Stromal cell of bone marrow (primary cell): ENCODE data around the gene UBL7.

Experiments
- DNase-seq: peaks from one replicate; pipeline ENCODE4 v3.0.0-alpha.2; 2012; ENCODE audit warnings: low read depth

UBL7 gene

DNA sequence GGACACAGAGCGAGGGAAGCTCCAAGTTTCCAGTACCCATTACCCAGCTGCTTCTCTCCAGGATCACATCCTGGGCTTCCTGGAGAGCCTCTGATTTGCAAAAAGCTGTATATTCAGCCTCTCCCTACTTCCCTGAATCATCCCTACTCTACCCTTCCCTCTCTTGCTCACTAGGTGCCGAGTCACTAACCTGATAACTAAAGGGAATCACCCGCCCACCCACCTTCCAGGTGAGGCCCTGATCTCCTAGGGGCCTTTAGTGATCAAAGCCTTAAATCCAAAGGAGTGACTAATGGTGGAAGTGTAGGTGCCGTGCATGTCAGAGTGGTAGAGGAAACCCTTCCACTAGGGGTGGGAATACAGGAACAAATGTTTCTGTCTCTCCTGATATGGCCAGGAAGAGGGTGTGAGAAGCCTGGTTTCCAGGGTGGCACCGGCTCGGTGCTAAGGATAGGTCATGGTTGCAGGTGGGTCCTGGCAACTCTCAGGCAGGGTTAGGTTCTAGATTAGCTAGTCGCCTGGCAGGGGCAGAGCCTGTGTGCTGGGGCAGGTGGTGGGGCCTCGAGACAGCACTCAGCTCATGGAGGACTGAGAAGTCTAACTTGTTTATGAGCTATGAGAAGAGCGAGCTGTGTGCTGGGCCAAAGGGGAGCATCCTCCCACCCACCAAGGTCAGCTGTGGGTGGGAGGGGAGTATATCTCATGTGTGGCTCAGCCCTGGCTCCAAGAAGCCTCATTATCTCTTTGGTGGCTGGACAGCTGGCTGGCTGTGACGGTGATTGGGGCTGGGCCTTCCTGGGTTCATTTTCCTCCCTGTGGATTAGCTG, 37.3 kb downstream of the UBL7 start:
- no peak for DNase-seq

DNA sequence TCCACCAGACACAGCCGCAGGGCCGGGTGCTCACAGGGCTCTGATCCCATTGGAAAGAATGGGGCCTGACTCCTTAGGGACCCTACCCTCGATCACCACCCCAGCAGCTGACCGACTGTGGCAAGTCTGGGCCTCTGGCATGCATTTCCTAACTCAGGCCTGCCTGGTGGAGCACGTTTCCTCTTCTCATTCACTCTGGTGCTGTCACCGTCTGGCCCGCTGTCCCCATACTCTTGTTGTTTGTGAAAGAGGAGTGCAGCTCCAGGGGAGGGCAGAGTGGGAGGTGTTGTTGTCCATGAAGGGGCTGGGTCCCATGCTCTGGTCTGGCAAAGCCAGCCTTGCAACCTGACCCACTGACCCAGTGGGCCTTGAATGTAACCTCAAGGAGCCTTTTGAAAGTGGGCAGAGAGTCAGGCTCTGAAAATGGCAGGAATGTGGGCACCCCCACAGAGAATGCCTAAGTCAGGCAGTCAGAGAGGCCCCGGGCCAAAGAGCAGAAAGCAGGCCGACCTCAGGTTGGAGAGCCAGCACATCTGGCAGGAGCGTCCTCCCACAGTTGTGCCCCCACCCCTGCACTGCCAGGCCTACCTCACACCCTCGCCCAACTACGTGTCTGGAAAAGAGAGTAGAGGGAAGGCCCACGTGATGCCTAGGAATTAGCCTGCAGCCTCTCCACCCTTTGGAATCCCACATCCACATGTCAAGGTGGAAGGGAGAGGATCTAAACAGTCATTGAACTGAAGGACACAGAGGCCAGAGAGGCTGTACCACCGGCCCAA, 38.1 kb downstream of the UBL7 start:
- no peak for DNase-seq

DNA sequence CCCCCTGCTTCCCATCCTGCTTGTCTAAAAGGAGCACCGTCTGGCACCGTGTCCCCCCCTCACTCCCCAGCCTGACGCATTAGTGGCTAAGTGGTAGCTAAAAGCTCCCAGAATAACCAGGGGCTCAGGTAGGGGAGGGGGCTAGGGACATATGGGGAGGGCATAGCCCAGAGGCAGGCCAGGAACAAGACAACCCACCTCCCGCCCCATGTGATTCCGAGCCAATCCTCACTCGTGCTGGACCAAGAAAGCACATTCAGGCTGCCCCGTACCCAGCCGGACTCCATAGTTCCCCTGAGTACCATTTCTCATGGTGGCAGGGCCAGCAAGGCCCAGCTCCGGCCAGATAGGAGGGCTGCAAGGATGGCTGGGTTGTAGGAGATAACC, 38.7 kb downstream of the UBL7 start:
- no peak for DNase-seq

GRCh38 chr15:74421302-74422245, 39.4 kb downstream of the UBL7 start:
- no peak for DNase-seq

DNA sequence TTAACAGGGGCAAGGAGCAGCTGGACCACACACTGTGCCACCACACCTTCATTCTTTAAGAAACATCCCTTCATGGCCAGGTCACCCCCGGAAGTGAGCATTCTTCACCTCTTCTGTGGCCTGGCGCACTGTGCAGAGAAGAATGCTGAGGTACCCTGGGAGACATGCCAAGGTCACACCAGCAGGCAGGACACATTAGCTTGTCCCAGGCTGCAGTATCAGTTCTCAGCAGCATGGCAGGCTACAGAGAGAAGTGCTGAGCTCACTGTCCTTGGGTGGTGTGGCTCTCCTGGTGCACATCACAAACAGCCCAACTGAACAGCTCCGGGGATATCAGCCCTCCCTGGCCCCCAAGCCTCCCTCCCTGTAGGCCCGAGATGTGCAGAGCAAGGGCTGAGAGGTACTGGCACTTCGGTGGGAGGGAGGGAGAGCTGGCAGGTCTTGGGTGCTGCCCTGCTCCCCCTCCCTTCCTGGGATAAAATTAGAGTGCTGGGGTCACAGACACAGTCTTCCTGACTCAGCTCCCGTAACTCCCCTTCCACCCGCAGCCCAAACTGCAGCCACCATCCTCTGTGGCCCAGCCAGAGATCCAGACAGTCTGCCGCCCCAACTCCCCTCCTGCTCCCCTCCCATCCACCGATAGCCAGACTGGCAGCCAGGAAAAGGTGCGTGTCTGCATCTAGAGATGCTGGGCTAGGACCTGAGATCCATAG, 40.6 kb downstream of the UBL7 start:
- no peak for DNase-seq

DNA sequence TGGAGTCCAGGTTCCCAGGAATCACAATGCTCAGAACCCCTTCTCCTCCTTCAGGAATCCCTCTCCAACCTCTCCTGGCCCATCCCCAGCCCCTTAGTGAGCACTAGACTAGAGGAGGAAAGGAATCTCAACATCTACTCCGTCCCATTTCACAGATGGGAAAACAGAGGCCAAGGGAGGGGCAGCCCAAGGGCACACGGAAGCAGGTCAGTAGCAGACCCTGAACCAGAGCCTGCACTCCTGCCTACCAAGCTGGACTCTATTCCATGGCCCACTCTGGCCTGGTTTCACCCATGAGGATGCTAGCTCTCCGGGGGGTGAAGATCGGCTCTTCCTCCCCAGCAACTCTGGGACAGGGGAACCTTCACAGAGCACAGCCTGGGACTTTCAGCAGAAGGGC, 41.5 kb downstream of the UBL7 start:
- DNase-seq = no peak

GRCh38 chr15:74418575-74419338, 42.2 kb downstream of the UBL7 start:
- no peak for DNase-seq

- DNase-seq = no peak
These were observed 43.3 kb downstream of the UBL7 start for GRCh38 chr15:74417670-74418069.

DNA sequence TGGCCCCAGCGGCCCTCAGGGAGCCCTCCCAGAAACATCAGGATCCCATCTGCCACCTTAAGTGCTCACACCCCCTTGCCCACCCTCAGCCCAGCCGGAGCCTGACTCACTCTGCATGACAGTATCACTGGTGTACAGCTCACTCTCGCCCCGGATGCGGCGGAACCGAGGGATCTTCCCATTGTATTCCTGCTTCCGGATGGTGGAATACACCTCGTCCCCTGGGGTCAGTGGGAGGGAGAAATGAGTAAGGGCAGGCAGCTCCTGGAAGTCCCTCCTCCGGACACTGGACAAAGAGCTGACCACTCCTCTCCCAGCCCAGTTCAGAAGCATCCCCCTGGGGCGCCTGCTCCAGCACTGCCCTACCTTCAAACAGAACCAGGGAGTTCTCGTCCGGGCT, 43.7 kb downstream of the UBL7 start:
- DNase-seq = peak; percentile 76

DNA sequence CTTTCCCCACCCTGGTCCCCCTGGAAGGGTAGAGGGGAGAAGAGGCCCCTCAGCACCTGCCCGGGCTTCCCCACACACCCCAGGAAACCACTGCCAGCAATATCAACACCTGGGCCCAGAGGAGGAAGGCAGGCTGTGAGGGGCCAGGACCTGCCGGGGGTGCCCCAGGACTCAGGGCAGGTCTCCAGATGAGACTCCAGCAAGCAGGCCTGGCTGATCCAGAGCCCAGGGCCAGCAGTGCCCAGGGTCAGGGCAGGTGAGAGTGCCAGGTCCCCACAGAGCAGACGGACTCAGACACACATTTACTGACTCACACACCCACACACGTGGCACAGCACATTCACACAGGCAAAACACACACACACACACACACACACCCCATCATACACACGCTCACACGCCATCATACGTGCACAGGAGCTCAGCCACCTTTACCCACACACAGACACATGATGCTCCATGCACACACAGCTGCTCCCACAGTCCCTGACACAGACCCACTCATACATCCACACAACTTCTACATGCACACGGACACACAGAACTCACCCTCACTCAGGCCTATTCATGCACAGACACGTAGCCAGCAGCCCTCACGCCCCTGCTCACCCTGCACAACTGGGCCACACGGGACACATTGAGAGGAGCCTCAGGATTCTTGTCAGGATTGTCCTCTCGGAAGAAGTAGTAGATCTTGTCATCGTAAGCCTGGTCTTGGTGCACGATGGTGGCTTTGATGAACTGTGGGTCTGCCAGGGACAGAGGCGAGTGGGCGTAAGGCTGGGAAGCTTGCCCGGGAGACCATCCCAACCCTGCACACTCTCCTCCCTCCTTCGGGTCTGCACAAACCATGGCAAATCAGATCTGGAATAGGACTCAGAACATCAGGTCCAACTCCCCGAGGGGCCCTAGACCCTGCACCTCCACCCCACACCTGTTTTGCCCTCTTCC, 44.7 kb downstream of the UBL7 start:
- DNase-seq = no peak

DNA sequence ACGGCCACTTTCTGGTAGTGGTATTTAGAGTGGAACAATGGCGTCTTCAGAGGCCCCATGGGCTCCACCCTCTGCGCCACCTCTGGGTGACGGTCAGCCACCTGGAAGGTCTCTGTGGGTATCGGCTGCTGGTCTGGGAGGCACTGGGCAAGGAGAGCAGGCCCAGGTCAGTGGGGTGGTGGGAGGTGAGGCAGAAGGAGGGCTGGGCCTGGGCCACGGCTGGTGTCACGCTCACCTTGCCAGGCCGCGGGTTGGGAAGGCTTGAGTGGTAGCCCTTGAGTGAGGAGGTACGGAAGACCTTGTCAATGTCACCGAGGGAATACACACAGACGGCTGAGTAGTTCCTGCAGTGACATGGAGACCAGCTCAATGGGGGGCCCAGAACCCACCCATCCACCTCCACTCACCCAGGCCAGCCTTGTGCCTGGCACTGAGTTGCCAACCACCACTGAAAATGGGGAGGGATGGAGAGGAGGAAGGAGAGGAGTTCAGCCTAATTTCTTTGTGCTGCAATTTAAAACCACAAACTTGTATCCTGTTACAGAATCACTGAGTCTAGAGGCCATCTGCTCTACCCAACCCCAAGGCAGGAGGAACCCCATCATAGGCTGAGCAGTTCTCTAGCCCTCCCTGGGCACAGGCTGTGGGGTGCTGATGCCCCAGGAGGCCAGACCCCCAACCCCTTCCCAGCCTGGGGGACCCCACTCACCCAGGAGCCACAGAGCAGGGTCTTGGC, 46.2 kb downstream of the UBL7 start:
- no peak for DNase-seq

DNA sequence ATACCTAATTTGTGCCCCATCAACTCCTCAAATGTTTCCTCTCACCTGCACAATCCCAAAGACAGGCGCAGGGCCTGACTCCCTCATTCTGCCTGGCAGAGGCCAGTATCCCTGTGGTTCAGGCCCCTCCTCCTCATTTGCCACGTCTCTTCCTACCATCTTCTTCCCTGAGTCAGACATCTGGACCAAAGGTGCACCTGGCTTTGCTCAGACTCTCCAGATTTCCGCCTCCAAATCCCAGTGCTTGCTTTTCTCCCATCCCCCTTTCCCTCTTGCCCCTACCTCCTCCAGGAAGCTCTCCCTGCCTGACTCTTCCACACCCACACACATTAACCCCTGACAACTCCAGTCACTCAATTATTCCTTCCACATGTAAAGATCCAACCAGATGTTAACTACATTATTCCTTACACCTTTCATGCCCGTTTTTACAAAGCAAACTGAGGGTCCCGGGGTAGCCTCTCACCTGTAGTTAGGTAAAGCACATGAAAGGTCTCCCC, 46.8 kb downstream of the UBL7 start:
- DNase-seq = no peak

GRCh38 chr15:74413350-74414080, 47.4 kb downstream of the UBL7 start:
- no peak for DNase-seq

DNA sequence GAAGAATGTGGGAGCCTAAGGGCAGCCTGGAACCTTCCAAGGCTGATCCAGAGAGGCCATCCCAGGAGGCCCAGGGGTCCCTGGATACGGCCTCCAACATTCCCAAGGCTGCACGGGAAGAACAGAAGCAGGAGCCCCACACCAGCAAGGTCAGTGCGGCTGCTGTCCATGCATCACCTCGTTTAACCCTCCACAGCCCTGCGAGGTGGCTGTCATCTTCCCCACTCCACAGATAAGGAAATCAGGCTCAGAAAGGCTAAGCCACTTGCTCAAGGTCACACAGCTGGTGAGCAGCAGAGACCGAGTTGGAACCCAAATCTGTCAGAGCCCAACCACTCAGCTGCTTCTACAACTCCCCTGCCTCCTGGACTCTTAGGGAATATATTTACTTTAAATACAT, 48.8 kb downstream of the UBL7 start:
- DNase-seq = no peak

DNA sequence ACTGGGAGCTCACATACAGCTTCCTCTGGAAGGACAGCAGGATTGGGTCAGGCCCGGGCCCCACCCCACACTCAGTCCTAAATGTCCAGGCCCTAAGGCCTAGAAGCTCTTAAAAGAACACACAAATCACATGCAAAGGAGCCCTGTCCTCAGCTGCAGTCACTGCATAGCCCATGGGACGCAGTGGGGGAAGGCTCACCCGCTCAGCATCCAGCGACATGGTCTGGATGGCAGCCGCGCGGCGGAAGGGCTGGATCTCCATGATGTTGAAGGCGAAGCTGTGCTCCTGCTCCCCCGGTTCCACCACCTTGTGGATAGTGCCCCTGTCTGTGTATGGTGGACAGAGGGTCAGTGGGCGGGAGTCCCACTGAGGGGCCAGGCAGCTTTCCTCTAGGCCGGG, 49.3 kb downstream of the UBL7 start:
- DNase-seq = no peak

GRCh38 chr15:74410502-74410901, 50.5 kb downstream of the UBL7 start:
- no peak for DNase-seq

DNA sequence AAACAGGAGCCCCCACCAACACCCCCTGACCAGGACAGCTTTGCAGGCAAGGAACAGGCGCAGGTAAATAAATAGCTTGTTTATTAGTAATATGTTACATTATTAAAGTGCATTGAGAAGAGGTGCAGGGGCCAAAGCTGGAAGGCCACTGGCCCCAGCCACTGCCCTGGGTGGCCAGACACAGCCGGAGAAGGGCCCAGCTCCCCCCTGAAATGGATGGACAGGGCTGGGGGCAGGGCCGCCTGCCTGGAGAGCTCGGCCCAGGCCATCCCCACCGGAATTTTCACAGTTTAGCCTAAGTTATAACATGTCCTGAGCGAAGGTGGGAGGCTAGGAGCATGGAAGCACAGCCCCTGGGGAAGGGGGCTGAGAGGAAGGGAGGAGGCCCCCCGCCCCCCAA, 51.7 kb downstream of the UBL7 start:
- DNase-seq = no peak

- DNase-seq = no peak
These were observed 52.1 kb downstream of the UBL7 start for GRCh38 chr15:74408815-74409214.
